Neural cell (in vitro differentiated cells): ENCODE data around the gene ZAP70. TPM values are rescaled to one million over a fixed set of nuclear protein-coding genes. Genes with fewer than 3 reads are reported as not detected.

Experiments
- H2AFZ ChIP-seq: fragments of 200-600, 300-800 bp; sonication (generic), shearing (Covaris generic); 2 replicates; pipeline ENCODE4 v1.6.0; 2014; ENCODE audit warnings: low read depth, mild to moderate bottlenecking, antibody characterized with exemption, low read length, moderate library complexity
- H3F3A ChIP-seq: fragments of 200-600 bp; shearing (Covaris generic); 2 replicates; pipeline ENCODE4 v1.6.1; 2016; ENCODE audit warnings: mild to moderate bottlenecking, moderate library complexity, mixed read lengths, antibody characterized with exemption, low read length; ENCODE audit not compliant: insufficient read depth, poor library complexity, severe bottlenecking
- H3K27ac ChIP-seq: fragments of 200-600, 300-800 bp; sonication (generic), shearing (Covaris generic); 2 replicates; pipeline ENCODE4 v1.5.1; 2014; ENCODE audit warnings: mild to moderate bottlenecking, low read length, moderate library complexity
- H3K27me3 ChIP-seq: fragments of 300-800, 200-600 bp; sonication (generic), shearing (Covaris generic); 2 replicates; pipeline ENCODE4 v1.6.0; 2014; ENCODE audit warnings: mild to moderate bottlenecking, low read depth, low read length, moderate library complexity; ENCODE audit not compliant: insufficient read depth
- H3K36me3 ChIP-seq: fragments of 300-800, 200-600 bp; sonication (generic), shearing (Covaris generic); 2 replicates; pipeline ENCODE4 v1.5.1; 2014; ENCODE audit warnings: mild to moderate bottlenecking, antibody characterized with exemption, low read length, moderate library complexity; ENCODE audit not compliant: insufficient read depth
- H3K4me2 ChIP-seq: fragments of 300-800, 200-600 bp; sonication (generic), shearing (Covaris generic); 2 replicates; pipeline ENCODE4 v1.6.0; 2014; ENCODE audit warnings: mild to moderate bottlenecking, low read length
- H3K4me3 ChIP-seq: fragments of 300-800, 200-600 bp; sonication (generic), shearing (Covaris generic); 2 replicates; pipeline ENCODE4 v1.5.1; 2014; ENCODE audit warnings: mild to moderate bottlenecking, low read length, moderate library complexity
- H3K79me2 ChIP-seq: fragments of 200-600 bp; shearing (Covaris generic); replicated peaks from 2 replicates; pipeline ENCODE4 v1.6.0; 2014; ENCODE audit warnings: mild to moderate bottlenecking, low read length, moderate library complexity; ENCODE audit not compliant: insufficient read depth
- H3K9ac ChIP-seq: fragments of 300-800, 200-600 bp; sonication (generic), shearing (Covaris generic); 2 replicates; pipeline ENCODE4 v1.6.1; 2016; ENCODE audit warnings: mild to moderate bottlenecking, low read length, mixed read lengths
- H3K9me2 ChIP-seq: fragments of 200-600 bp; shearing (Covaris generic); 2 replicates; pipeline ENCODE4 v1.6.1; 2016; ENCODE audit warnings: mild to moderate bottlenecking, low read length, mixed read lengths; ENCODE audit not compliant: insufficient read depth
- H3K9me3 ChIP-seq: fragments of 200-600, 300-800 bp; sonication (generic), shearing (Covaris generic); 2 replicates; pipeline ENCODE4 v1.6.1; 2016; ENCODE audit warnings: mild to moderate bottlenecking, mixed run types, low read length, moderate library complexity, mixed read lengths
- H4K20me1 ChIP-seq: fragments of 200-600 bp; shearing (Covaris generic); 2 replicates; pipeline ENCODE4 v1.6.1; 2016; ENCODE audit warnings: mild to moderate bottlenecking, mixed run types; ENCODE audit not compliant: insufficient read depth
- CTCF ChIP-seq: fragments of 450-650 bp; IDR thresholded peaks from 2 replicates; pipeline ENCODE4 v1.5.1; 2014; ENCODE audit warnings: antibody characterized with exemption, mild to moderate bottlenecking, moderate library complexity; ENCODE audit not compliant: poor library complexity, severe bottlenecking
- EP300 ChIP-seq: fragments of 450-650 bp; conservative IDR thresholded peaks from 2 replicates; pipeline ENCODE4 v1.6.1; 2014; ENCODE audit warnings: antibody characterized with exemption, mild to moderate bottlenecking, moderate library complexity; ENCODE audit not compliant: poor library complexity, severe bottlenecking
- EZH2 ChIP-seq: fragments of 200-600, 300-800 bp; shearing (Covaris generic), sonication (generic); IDR thresholded peaks from 2 replicates; pipeline ENCODE4 v1.6.1; 2014; ENCODE audit warnings: antibody characterized with exemption, low read length, borderline replicate concordance, mild to moderate bottlenecking; ENCODE audit not compliant: insufficient read depth, poor library complexity, severe bottlenecking
- MXI1 ChIP-seq: fragments of 450-650 bp; conservative IDR thresholded peaks from 2 replicates; pipeline ENCODE4 v1.6.1; 2014; ENCODE audit warnings: antibody characterized with exemption, mild to moderate bottlenecking; ENCODE audit not compliant: poor library complexity, severe bottlenecking
- POLR2AphosphoS5 ChIP-seq: IDR thresholded peaks from 2 replicates; pipeline ENCODE4 v1.6.1; 2012
- RAD21 ChIP-seq: fragments of 450-650 bp; conservative IDR thresholded peaks from 2 replicates; pipeline ENCODE4 v1.6.1; 2014; ENCODE audit warnings: antibody characterized with exemption, mild to moderate bottlenecking, moderate library complexity
- REST ChIP-seq: IDR thresholded peaks from 2 replicates; pipeline ENCODE4 v1.6.1; 2012; ENCODE audit warnings: borderline replicate concordance
- SMC3 ChIP-seq: fragments of 450-650 bp; conservative IDR thresholded peaks from 2 replicates; pipeline ENCODE4 v1.6.1; 2014; ENCODE audit warnings: antibody characterized with exemption, mild to moderate bottlenecking, moderate library complexity; ENCODE audit not compliant: poor library complexity
- TAF1 ChIP-seq: IDR thresholded peaks from 2 replicates; pipeline ENCODE4 v1.6.1; 2012; ENCODE audit warnings: low read depth
- polyA plus RNA-seq: library from polyadenylated mRNA; depleted of rRNA; stranded (reverse); fragments of >200 nt; gene quantifications from 2 replicates; pipeline ENCODE4 v1.2.3, GENCODE V29; 2014

Gene ZAP70
- polyA plus RNA-seq, 1 donor from 2014 or later, result 0.59 TPM

GRCh38 chr2:97781981-97782380 lies 68.6 kb downstream of the ZAP70 start:
- no peak overlapping the region for H3K4me3 ChIP-seq
- H3K9me3 ChIP-seq, result no peaks in the 10 kb centered on the region
- no peaks in the 10 kb centered on the region for H4K20me1 ChIP-seq
- TF ChIP-seq EP300 (no peak), RAD21 (no peak)
- no peak overlapping the region for H3K27ac ChIP-seq
- no peaks in the 10 kb centered on the region for H3K27me3 ChIP-seq
- no peak overlapping the region for H3K9ac ChIP-seq
- H3K4me2 ChIP-seq, result no peak overlapping the region
- no peaks in the 10 kb centered on the region for H3K9me2 ChIP-seq
- peaks cover 4% of the 10 kb centered on the region for H3K36me3 ChIP-seq
- H2AFZ ChIP-seq, result no peak overlapping the region
- H3K79me2 ChIP-seq, result no peaks in the 10 kb centered on the region
- H3F3A ChIP-seq, result no peaks in the 10 kb centered on the region

GRCh38 chr2:97784953-97785352 lies 71.6 kb downstream of the ZAP70 start:
- no peaks in the 10 kb centered on the region for H3K9me2 ChIP-seq
- no peak overlapping the region for H3K4me3 ChIP-seq
- H4K20me1 ChIP-seq, result no peaks in the 10 kb centered on the region

More at GRCh38 chr2:97784953-97785352, 71.6 kb downstream of the ZAP70 start:
- Histone ChIP-seq H3K4me2 (no peak overlapping the region), H3K9ac (no peak overlapping the region), H3K27me3 (no peaks in the 10 kb centered on the region), H2AFZ (no peak overlapping the region), H3F3A (no peaks in the 10 kb centered on the region), H3K36me3 (peaks cover 4% of the 10 kb centered on the region), H3K79me2 (no peaks in the 10 kb centered on the region), H3K9me3 (no peaks in the 10 kb centered on the region), H3K27ac (no peak overlapping the region)
- TF ChIP-seq SMC3, result no peak
- TF ChIP-seq EZH2, result no peak
- no peak for TF ChIP-seq TAF1
- TF ChIP-seq RAD21, result no peak
- TF ChIP-seq CTCF, result no peak
- TF ChIP-seq MXI1, result no peak
- no peak for TF ChIP-seq EP300
- TF ChIP-seq POLR2AphosphoS5, result no peak
- TF ChIP-seq REST, result no peak
